Activated T-cell treated with anti-CD3 and anti-CD28 coated beads for 1 hour (primary cell): ENCODE data around the gene TMCC1.
"Not testable (repeated sequence)": the region's sequence is repeated elsewhere in the genome, so short reads cannot be mapped to it uniquely, and the experiment has no call there.

ENCODE experiments used
- DNase-seq: peaks from one replicate; pipeline ENCODE4 v3.0.0-alpha.2; 2020; ENCODE audit warnings: low read depth

Gene TMCC1

GRCh38 chr3:129893581-129894070 lies at the start of gene TMCC1:
Gene TMCC1 (minus strand): TSS chr3:129893711.
- DNase-seq, result peak; percentile 85

- no peak for DNase-seq
These were observed 49.5 kb upstream of the TMCC1 start for GRCh38 chr3:129943020-129943419.

GRCh38 chr3:129942296-129942695 lies 48.8 kb upstream of the TMCC1 start:
- DNase-seq, result peak; percentile 5

- DNase-seq, result no peak
These were observed 46.6 kb upstream of the TMCC1 start for GRCh38 chr3:129940086-129940485.

- no peak for DNase-seq
These were observed 44.8 kb upstream of the TMCC1 start for GRCh38 chr3:129938140-129938930.

- DNase-seq, result no peak
These were observed 44.2 kb upstream of the TMCC1 start for GRCh38 chr3:129937717-129938116.

- no peak for DNase-seq
These were observed 43.2 kb upstream of the TMCC1 start for GRCh38 chr3:129936757-129937156.

- DNase-seq, result peak; percentile 14
These were observed 41.0 kb upstream of the TMCC1 start for GRCh38 chr3:129934234-129935123.

- DNase-seq, result no peak
These were observed 40.0 kb upstream of the TMCC1 start for GRCh38 chr3:129933471-129933870.

GRCh38 chr3:129929383-129929782 lies 35.9 kb upstream of the TMCC1 start:
- DNase-seq, result no peak

- DNase-seq, result no peak
These were observed 33.6 kb upstream of the TMCC1 start for GRCh38 chr3:129927072-129927471.

- no peak for DNase-seq
These were observed 26.3 kb upstream of the TMCC1 start for GRCh38 chr3:129919806-129920205.

- DNase-seq, result no peak
These were observed 25.8 kb upstream of the TMCC1 start for GRCh38 chr3:129919357-129919756.

- DNase-seq, result no peak
These were observed 24.9 kb upstream of the TMCC1 start for GRCh38 chr3:129918461-129918860.

- no peak for DNase-seq
These were observed 24.0 kb upstream of the TMCC1 start for GRCh38 chr3:129917423-129918007.

- no peak for DNase-seq
These were observed 20.1 kb upstream of the TMCC1 start for GRCh38 chr3:129913618-129914017.

GRCh38 chr3:129911261-129911861 lies 17.9 kb upstream of the TMCC1 start:
- no peak for DNase-seq

- DNase-seq, result not testable (repeated sequence)
These were observed 15.7 kb upstream of the TMCC1 start for GRCh38 chr3:129909235-129909634.

- no peak for DNase-seq
These were observed 14.9 kb upstream of the TMCC1 start for GRCh38 chr3:129908417-129908816.

- DNase-seq, result not testable (repeated sequence)
These were observed 7.8 kb upstream of the TMCC1 start for GRCh38 chr3:129901272-129901671.

GRCh38 chr3:129897026-129897425 lies 3.5 kb upstream of the TMCC1 start:
- DNase-seq, result no peak
